Measurements from ENCODE around the gene TMEM200C. TPM values are rescaled to one million over a fixed set of nuclear protein-coding genes. Genes with fewer than 3 reads are reported as not detected.

The TMEM200C gene
- total and polyA plus RNA-seq, 9 of the 15 experiments (the other 6 are each of a cell fraction or from before 2014, with no cell fraction given), result 0.04 TPM; not detected in 8

- H4K20me1 ChIP-seq (replicated peaks; ENCODE audit: control insufficient read depth, insufficient read depth, low read length), result no peaks in the 10 kb centered on the region
- H3K9me1 ChIP-seq (ENCODE audit: control insufficient read depth, insufficient read depth, low read length), result no peaks in the 10 kb centered on the region
- no TSS peak for BruUV-seq (replicated peaks)
- POLR2A ChIA-PET, result no interaction called here
- FAIRE-seq (no peak), DNase-seq (ENCODE audit: extremely low read depth in 1 of 4, low spot score in 3 of 4) (no peak), ATAC-seq (no peak)
- CTCF ChIA-PET (ENCODE audit: low intra/inter-chr PET ratio), result no interaction called here
- WGBS (ENCODE audit: insufficient coverage, low coverage, missing lambda C conversion rate), result 0% methylated on average over 3 of the region's 3 CpGs
- H3K27me3 ChIP-seq (ENCODE audit: control insufficient read depth in 2 of 2, insufficient read depth in 2 of 2, low read length in 2 of 2), result no peaks in the 10 kb centered on the region
- H3K9ac ChIP-seq (ENCODE audit: insufficient read depth in 1 of 2, low read depth in 2 of 2, low read length in 2 of 2), result no peak overlapping the region
- H3K4me2 ChIP-seq (ENCODE audit: insufficient read depth, low read length), result no peak overlapping the region
- H3K4me3 ChIP-seq, result no peak overlapping the region
- H3K27ac ChIP-seq (ENCODE audit: extremely low read depth, low read depth, low read length), result no peak overlapping the region
- H3K79me2 ChIP-seq (ENCODE audit: control insufficient read depth, insufficient read depth, low read length), result no peaks in the 10 kb centered on the region
- in situ Hi-C loops (cut with MboI), result no loop called here
- no peaks in the 10 kb centered on the region for H3K36me3 ChIP-seq (ENCODE audit: control insufficient read depth, insufficient read depth, low read length)
- no peaks in the 10 kb centered on the region for H3K4me1 ChIP-seq (replicated peaks in 1 of 2; ENCODE audit: control insufficient read depth in 2 of 2, insufficient read depth in 2 of 2, low read length in 2 of 2)
- intact Hi-C loops (cut with micrococcal nuclease), result no loop called here
- H3K9me3 ChIP-seq (replicated peaks; ENCODE audit: control insufficient read depth, insufficient read depth, low read depth, low read length), result no peaks in the 10 kb centered on the region
- no peak overlapping the region for H2AFZ ChIP-seq (ENCODE audit: low read depth, low read length)
- no peak for TF ChIP-seq ETV1 (tag; conservative IDR thresholded peaks at IDR 0.05; ENCODE audit: low read depth)
- TF ChIP-seq TSC22D4 (tag; IDR thresholded peaks at IDR 0.05), result no peak
- TF ChIP-seq ATF1 (CRISPR knock-in tag; IDR thresholded peaks at IDR 0.05), result no peak
- TF ChIP-seq ATF1 (tag; IDR thresholded peaks at IDR 0.05), result no peak
Measured at GRCh38 chr18:5937795-5938194, 42.5 kb upstream of the TMEM200C start.

GRCh38 chr18:5937121-5937520 lies 41.8 kb upstream of the TMEM200C start:
- Histone ChIP-seq H3K4me3 (no peak overlapping the region), H3K9ac (ENCODE audit: insufficient read depth in 1 of 2, low read depth in 2 of 2, low read length in 2 of 2) (no peak overlapping the region), H3K4me2 (ENCODE audit: insufficient read depth, low read length) (no peak overlapping the region), H4K20me1 (replicated peaks; ENCODE audit: control insufficient read depth, insufficient read depth, low read length) (no peaks in the 10 kb centered on the region), H3K9me3 (replicated peaks; ENCODE audit: control insufficient read depth, insufficient read depth, low read depth, low read length) (no peaks in the 10 kb centered on the region), H3K27ac (ENCODE audit: extremely low read depth, low read depth, low read length) (no peak overlapping the region), H3K4me1 (replicated peaks in 1 of 2; ENCODE audit: control insufficient read depth in 2 of 2, insufficient read depth in 2 of 2, low read length in 2 of 2) (no peaks in the 10 kb centered on the region), H3K27me3 (ENCODE audit: control insufficient read depth in 2 of 2, insufficient read depth in 2 of 2, low read length in 2 of 2) (no peaks in the 10 kb centered on the region), H3K9me1 (ENCODE audit: control insufficient read depth, insufficient read depth, low read length) (no peaks in the 10 kb centered on the region), H2AFZ (ENCODE audit: low read depth, low read length) (no peak overlapping the region), H3K79me2 (ENCODE audit: control insufficient read depth, insufficient read depth, low read length) (no peaks in the 10 kb centered on the region), H3K36me3 (ENCODE audit: control insufficient read depth, insufficient read depth, low read length) (no peaks in the 10 kb centered on the region)
- DNase-seq (ENCODE audit: extremely low read depth in 1 of 4, low spot score in 3 of 4) (no peak), FAIRE-seq (no peak), ATAC-seq (no peak)
- ChIA-PET CTCF (ENCODE audit: low intra/inter-chr PET ratio) (no interaction called here), POLR2A (no interaction called here)
- in situ Hi-C loops (cut with MboI) (no loop called here), intact Hi-C loops (cut with micrococcal nuclease) (no loop called here)
- no TSS peak for BruUV-seq (replicated peaks)
- TF ChIP-seq NR2C1 (IDR thresholded peaks at IDR 0.05) (no peak), NR2C1 (tag; IDR thresholded peaks at IDR 0.05) (no peak), RBM15 (IDR thresholded peaks at IDR 0.05; ENCODE audit: insufficient read depth, low read length) (no peak), THRA (IDR thresholded peaks at IDR 0.05) (no peak), PCBP2 (IDR thresholded peaks at IDR 0.05; ENCODE audit: low read depth, low read length, poor library complexity, severe bottlenecking) (no peak), FOXP4 (CRISPR knock-in tag; IDR thresholded peaks at IDR 0.05; ENCODE audit: borderline replicate concordance) (no peak), NELFE (IDR thresholded peaks at IDR 0.05; ENCODE audit: insufficient read depth, insufficient read length) (no peak)
- WGBS (ENCODE audit: insufficient coverage, low coverage, missing lambda C conversion rate), result 1% methylated on average over 7 of the region's 7 CpGs
